ENCODE measurements around the gene FUCA1. TPM values are rescaled to one million over a fixed set of nuclear protein-coding genes. Genes with fewer than 3 reads are reported as not detected.

FUCA1 gene
- total RNA-seq, 1 experiment from 2014 or later: 17.0 TPM

GRCh38 chr1:23801876-23802275 lies 66.2 kb downstream of the FUCA1 start:
- DNase-seq (ENCODE audit: low read depth): no peak

DNA sequence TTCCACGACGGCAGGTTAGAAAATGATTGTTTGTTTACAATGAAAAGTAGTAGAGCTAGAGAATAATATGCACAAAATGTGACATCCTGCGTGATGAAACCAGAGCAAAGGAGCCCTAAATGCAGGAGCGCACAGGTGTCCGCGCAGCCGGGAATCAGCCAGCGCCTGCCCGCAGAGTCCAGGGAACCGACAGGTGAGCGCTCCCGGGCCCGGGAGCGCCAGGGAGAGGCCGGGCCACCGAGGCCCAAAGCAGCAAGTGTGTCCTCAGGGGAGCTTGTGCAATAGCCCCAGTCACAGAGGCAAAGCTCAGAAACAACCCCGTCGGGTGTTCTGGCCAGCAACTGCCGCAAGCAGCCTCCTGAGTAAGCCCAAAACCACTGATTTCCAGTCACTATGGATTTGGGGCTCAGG lies 66.7 kb downstream of the FUCA1 start:
- DNase-seq (ENCODE audit: low read depth): no peak

- peak; percentile 98 for DNase-seq (ENCODE audit: low read depth)
Observed at GRCh38 chr1:23800400-23801337, 67.4 kb downstream of the FUCA1 start, which contains the start of gene GALE. Gene GALE (minus strand): TSS chr1:23800754. CDS start chr1:23799007, 1,747 bp downstream.

DNA sequence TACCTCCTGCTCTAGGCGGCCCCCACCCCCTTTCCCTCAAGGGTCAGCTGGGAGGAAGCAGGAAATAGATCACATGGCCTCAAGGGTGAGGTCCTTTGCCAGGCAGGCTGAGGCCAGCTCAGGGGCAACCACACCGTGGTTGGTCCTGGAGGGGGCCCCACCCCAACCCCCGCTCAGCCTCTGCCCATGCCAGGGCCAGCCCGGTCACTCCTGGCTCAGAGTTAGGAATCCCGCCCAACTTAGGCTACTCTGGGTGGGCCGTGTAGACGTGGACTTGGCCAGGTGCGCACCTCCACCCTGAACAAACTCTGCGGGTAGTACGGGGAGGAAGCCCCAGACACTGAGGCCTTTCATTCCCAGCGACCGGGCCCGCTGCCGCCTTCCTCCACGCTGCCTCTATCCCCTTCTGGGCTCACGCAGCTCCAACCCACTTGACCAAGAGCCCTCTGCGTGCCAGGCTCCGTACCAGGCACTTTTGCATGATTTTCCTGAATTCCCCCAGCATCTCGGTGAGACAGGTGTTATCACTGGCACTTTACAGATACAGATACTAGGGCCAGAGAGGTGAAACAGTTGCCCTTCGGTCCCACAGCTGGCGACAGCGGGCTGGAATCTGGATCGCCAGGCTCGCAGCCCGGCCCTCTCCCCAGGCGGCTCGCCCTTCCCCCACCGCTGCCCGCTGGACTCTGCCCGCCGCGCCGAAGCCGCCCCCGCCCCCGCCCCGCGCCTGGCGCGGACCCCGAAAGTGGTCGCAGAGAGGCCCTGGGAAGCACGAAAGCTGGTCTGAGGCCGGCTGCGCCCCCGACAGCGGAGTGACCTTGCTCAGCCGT lies 68.3 kb downstream of the FUCA1 start:
- DNase-seq (ENCODE audit: low read depth): peak; percentile 97

GRCh38 chr1:23799255-23799569 lies 68.9 kb downstream of the FUCA1 start:
- DNase-seq (ENCODE audit: low read depth): no peak

GRCh38 chr1:23798662-23799142 lies 69.4 kb downstream of the FUCA1 start:
- peak; percentile 17 for DNase-seq (ENCODE audit: low read depth)

- no peak for DNase-seq (ENCODE audit: low read depth)
Observed at GRCh38 chr1:23797478-23798448, 70.3 kb downstream of the FUCA1 start.

- DNase-seq (ENCODE audit: low read depth): peak; percentile 16
Observed at GRCh38 chr1:23796466-23797271, 71.4 kb downstream of the FUCA1 start.

DNA sequence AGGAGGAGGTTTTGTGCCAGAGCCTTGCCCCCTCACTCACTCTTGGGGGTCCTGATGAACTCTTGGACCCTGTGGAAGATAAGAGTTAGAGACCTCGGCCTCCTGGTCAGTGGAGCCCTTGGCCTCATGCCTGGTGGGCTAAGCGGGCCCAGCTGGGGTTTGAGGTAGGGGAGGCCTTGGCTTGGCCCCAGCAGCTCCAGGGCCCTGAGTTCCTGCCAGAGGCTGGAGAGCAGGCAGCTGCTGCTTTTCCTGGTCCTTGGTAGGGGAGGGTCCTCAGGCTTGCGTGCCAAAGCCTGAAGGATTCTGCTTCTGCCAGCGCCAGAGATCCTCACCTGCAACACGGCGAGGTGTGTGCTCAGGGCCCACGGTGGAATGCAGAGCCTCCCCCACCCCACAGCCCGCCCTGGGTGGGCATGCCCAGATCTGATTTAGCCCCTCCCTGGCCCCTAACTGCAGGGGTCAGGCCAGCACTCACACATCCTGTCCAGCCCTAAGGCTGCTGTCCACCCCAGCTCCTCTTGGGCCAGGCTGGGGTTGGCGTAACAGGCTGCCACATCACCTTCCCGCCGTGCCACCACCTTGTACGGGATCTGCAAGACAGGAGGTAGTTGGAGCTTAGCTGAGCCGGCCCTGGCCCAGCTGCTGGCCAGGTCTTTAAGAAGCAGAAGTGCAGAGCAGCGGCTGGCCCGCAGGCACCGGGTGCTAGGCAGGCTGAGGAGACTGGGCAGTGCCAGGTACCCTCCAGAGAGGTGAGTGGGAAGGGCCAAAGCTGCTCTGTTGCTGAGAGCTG lies 72.2 kb downstream of the FUCA1 start:
- no peak for DNase-seq (ENCODE audit: low read depth)

Other genes starting within 250 kb of the FUCA1 start
- 1,672 and 1,721 TPM in 2 replicates for gene RPL11, start 176.5 kb downstream of the FUCA1 start, total RNA-seq (2014; rRNA removed; shearing (Covaris generic))
- 83.0 and 85.5 TPM in 2 replicates for gene ELOA, start 124.8 kb downstream of the FUCA1 start, total RNA-seq (2014; rRNA removed; shearing (Covaris generic))
- 131 TPM in 2 replicates for gene PITHD1, start 89.9 kb downstream of the FUCA1 start, total RNA-seq (2014; rRNA removed; shearing (Covaris generic))
- 103 and 113 TPM in 2 replicates for gene LYPLA2, start 77.1 kb downstream of the FUCA1 start, total RNA-seq (2014; rRNA removed; shearing (Covaris generic))
- gene GALE, start 67.5 kb downstream of the FUCA1 start, total RNA-seq (2014; rRNA removed; shearing (Covaris generic)): 108 and 110 TPM in 2 replicates
- gene HMGCL, start 42.9 kb downstream of the FUCA1 start, total RNA-seq (2014; rRNA removed; shearing (Covaris generic)): 20.5 and 27.0 TPM in 2 replicates
- not detected in 2 replicates for gene CNR2, start 45.1 kb upstream of the FUCA1 start, total RNA-seq (2014; rRNA removed; shearing (Covaris generic))
- gene PNRC2, start 91.5 kb upstream of the FUCA1 start, total RNA-seq (2014; rRNA removed; shearing (Covaris generic)): 178 and 183 TPM in 2 replicates
- gene SRSF10, start 112.0 kb upstream of the FUCA1 start, total RNA-seq (2014; rRNA removed; shearing (Covaris generic)): 125 and 130 TPM in 2 replicates
- gene MYOM3, start 243.8 kb upstream of the FUCA1 start, total RNA-seq (2014; rRNA removed; shearing (Covaris generic)): 0.39 and 1.1 TPM in 2 replicates